SU-DHL-6 (cell line): Measurements from ENCODE around the gene PALM.

Experiments
- CTCF ChIP-seq: fragments of 200-600 bp; sonication (generic); IDR thresholded peaks from one replicate; pipeline ENCODE4 v1.5.1; 2017; ENCODE audit warnings: antibody characterized with exemption, mild to moderate bottlenecking, low read length, moderate library complexity; ENCODE audit not compliant: insufficient read depth, poor library complexity, severe bottlenecking
- EZH2phosphoT487 ChIP-seq: fragments of 200-600 bp; sonication (generic), shearing (Covaris generic); conservative IDR thresholded peaks from 2 replicates; pipeline ENCODE4 v1.6.1; 2018; ENCODE audit warnings: mild to moderate bottlenecking, antibody characterized with exemption, low read length, moderate library complexity, mixed read lengths

DNA sequence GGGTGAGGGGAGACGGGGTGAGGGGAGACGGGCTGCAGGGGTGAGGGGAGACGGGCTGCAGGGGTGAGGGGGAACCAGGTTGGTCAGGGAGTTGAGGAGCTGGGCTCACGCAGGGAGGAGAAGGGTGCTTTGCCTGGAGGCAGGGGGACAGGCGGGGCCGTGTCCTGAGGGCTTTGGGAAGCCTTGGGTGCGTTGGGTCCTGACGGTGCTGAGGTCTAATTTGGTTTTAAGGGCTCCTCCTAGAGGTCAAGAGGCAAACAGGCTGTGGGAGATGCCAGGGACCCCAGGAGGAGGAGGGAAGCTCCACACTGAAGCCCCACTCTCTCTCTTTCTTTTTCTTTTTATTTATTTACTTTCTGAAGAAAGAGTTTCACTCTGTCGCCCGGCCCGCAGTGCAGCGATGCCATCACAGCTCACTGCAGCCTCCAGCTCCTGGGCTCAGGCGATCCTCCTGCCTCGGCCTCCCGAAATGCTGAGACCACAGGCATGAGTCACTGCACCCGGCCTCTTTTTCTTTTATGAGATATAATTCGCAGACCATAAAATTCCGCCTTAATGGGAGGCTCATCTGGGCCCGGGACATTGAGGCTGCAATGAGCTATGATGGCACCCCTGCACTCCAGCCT, 32.9 kb downstream of the PALM start:
- TF ChIP-seq CTCF (no peak), EZH2phosphoT487 (no peak)
